GM12891 (cell line): Measurements from ENCODE around the gene TTC13.
"Not testable (repeated sequence)": the region's sequence is repeated elsewhere in the genome, so short reads cannot be mapped to it uniquely, and the experiment has no call there.

Source experiments
- POLR2A ChIP-seq: IDR thresholded peaks from 2 replicates; pipeline ENCODE4 v1.6.1; 2011; ENCODE audit warnings: low read depth, low read length, control low read depth
- POLR2AphosphoS5 ChIP-seq: IDR thresholded peaks from 2 replicates; pipeline ENCODE4 v1.6.1; 2011; ENCODE audit warnings: low read depth, low read length, control low read depth

- not testable (repeated sequence) for TF ChIP-seq POLR2A, POLR2AphosphoS5
Measured at GRCh38 chr1:230984622-230985515, 6.2 kb upstream of the TTC13 start.
